ENCODE results near the gene IQCN. TPM values are rescaled to one million over a fixed set of nuclear protein-coding genes. Genes with fewer than 3 reads are reported as not detected.

IQCN gene
- total and polyA plus RNA-seq, 4 experiments from 2014 or later: 0.13 to 5.8 (median 3.6) TPM

- H3K27me3 Mint-ChIP-seq: peaks cover 0 to 6% of the 10 kb centered on the region in 2 donors
- POLR2A ChIA-PET (ENCODE audit: partially characterized antibody): interaction anchor here (0.6 to 27.2 kb wide), 27 partner anchors 8 to 641 kb away, joined by 3 to 1691 read pairs (median 11); partner anchors contain the start of genes ARRDC2, COPE, DDX49 and GDF15
- peaks cover 60% of the 10 kb centered on the region for H3K4me1 ChIP-seq (ENCODE audit: insufficient read depth, low read length)
These were observed 4.4 kb upstream of the IQCN start for GRCh38 chr19:18278521-18279265.

GRCh38 chr19:18274781-18275356 is 617 bp upstream of the IQCN start:
- no peaks in the 10 kb centered on the region for H3K9me3 ChIP-seq (ENCODE audit: control insufficient read depth in 1 of 2, low read length in 2 of 2)
- ChIA-PET CTCF (ENCODE audit: partially characterized antibody) (interaction anchor here (0.9 to 18.3 kb wide), 7 partner anchors 20 to 162 kb away, joined by 3 to 542 read pairs (median 5); partner anchors contain the start of gene LSM4), POLR2A (ENCODE audit: partially characterized antibody) (interaction anchor here (0.6 to 27.2 kb wide), 4 partner anchors 19 to 114 kb away, joined by 3 to 1691 read pairs (median 529); partner anchors contain the start of gene LSM4)
- no peak overlapping the region for H3K27ac ChIP-seq (ENCODE audit: low read depth, low read length)
- peaks cover 0 to 6% of the 10 kb centered on the region in 2 donors for H3K27me3 Mint-ChIP-seq
- peaks cover 45% of the 10 kb centered on the region for H3K4me1 ChIP-seq (ENCODE audit: insufficient read depth, low read length)
- intact Hi-C loops (cut with micrococcal nuclease): no loop called here
- peaks cover 20% of the 10 kb centered on the region for H3K36me3 ChIP-seq (ENCODE audit: insufficient read depth, low read length)
- H3K4me3 ChIP-seq (ENCODE audit: low read length in 2 of 2): no peak overlapping the region
- peaks cover 14 to 48% of the 10 kb centered on the region in 2 donors for H3K36me3 Mint-ChIP-seq
- peaks cover 24 to 60% (median 42%) of the 10 kb centered on the region in 4 donors for H3K4me1 Mint-ChIP-seq
- DNase-seq: peak in 4 of 5 donors; percentile 52 to 68 (median 58)
- H3K27ac Mint-ChIP-seq: peak overlapping the region in 6 of 7 donors; percentile 71 to 100 (median 90)
- H3K9me3 Mint-ChIP-seq: peaks cover 0 to 64% (median 2%) of the 10 kb centered on the region in 8 donors
- H3K4me3 Mint-ChIP-seq: peak overlapping the region; percentile 21 to 59 (median 48)
- no peaks in the 10 kb centered on the region for H3K27me3 ChIP-seq (ENCODE audit: insufficient read depth, low read length)

More at GRCh38 chr19:18278521-18279265, 4.4 kb upstream of the IQCN start:
- Mint-ChIP-seq H3K27ac (peak overlapping the region; percentile 92 to 100 (median 99)), H3K36me3 (peaks cover 14 to 48% of the 10 kb centered on the region in 2 donors), H3K4me3 (peak overlapping the region; percentile 87 to 99 (median 97)), H3K9me3 (peaks cover 0 to 51% (median 3%) of the 10 kb centered on the region in 8 donors), H3K4me1 (peaks cover 23 to 62% (median 47%) of the 10 kb centered on the region in 4 donors)
- peak overlapping the region; percentile 83 to 85 for H3K4me3 ChIP-seq (ENCODE audit: low read length in 2 of 2)
- intact Hi-C loops (cut with micrococcal nuclease): loop anchor here (1.0 kb wide), 2 partner anchors 45 to 50 kb away; partner anchors contain the start of gene LSM4
- no peaks in the 10 kb centered on the region for H3K9me3 ChIP-seq (ENCODE audit: control insufficient read depth in 1 of 2, low read length in 2 of 2)
- H3K27ac ChIP-seq (ENCODE audit: low read depth, low read length): peak overlapping the region; percentile 98
- CTCF ChIA-PET (ENCODE audit: partially characterized antibody): interaction anchor here (0.7 to 18.3 kb wide), 34 partner anchors 8 to 188 kb away, joined by 3 to 542 read pairs (median 8); partner anchors contain the start of genes LSM4, RAB3A and SSBP4
- peaks cover 20% of the 10 kb centered on the region for H3K36me3 ChIP-seq (ENCODE audit: insufficient read depth, low read length)
- DNase-seq: peak; percentile 60 to 73 (median 68)
- H3K27me3 ChIP-seq (ENCODE audit: insufficient read depth, low read length): no peaks in the 10 kb centered on the region

GRCh38 chr19:18273561-18274218 is 562 bp downstream of the IQCN start:
- no peaks in the 10 kb centered on the region for H3K27me3 ChIP-seq (ENCODE audit: insufficient read depth, low read length)
- H3K36me3 ChIP-seq (ENCODE audit: insufficient read depth, low read length): peaks cover 14% of the 10 kb centered on the region
- peaks cover 38% of the 10 kb centered on the region for H3K4me1 ChIP-seq (ENCODE audit: insufficient read depth, low read length)
- no peak overlapping the region for H3K4me3 ChIP-seq (ENCODE audit: low read length in 2 of 2)
- Mint-ChIP-seq H3K9me3 (peaks cover 0 to 54% (median 0%) of the 10 kb centered on the region in 8 donors), H3K27me3 (no peaks in the 10 kb centered on the region), H3K27ac (peak overlapping the region in 4 of 7 donors; percentile 88 to 100 (median 96)), H3K4me1 (peaks cover 17 to 51% (median 33%) of the 10 kb centered on the region in 4 donors), H3K4me3 (peak overlapping the region in 4 of 8 donors; percentile 31 to 59 (median 43)), H3K36me3 (peaks cover 3 to 40% of the 10 kb centered on the region in 2 donors)
- CTCF ChIA-PET (ENCODE audit: partially characterized antibody): interaction anchor here (0.5 to 18.3 kb wide), 4 partner anchors 11 to 285 kb away, joined by 3 to 542 read pairs (median 6); no protein-coding TSS in a partner anchor
- DNase-seq: peak in 2 of 5 donors; percentile 31 to 57
- H3K27ac ChIP-seq (ENCODE audit: low read depth, low read length): no peak overlapping the region
- intact Hi-C loops (cut with micrococcal nuclease): no loop called here
- H3K9me3 ChIP-seq (ENCODE audit: control insufficient read depth in 1 of 2, low read length in 2 of 2): no peaks in the 10 kb centered on the region
- POLR2A ChIA-PET (ENCODE audit: partially characterized antibody): interaction anchor here (1.8 to 27.2 kb wide), 3 partner anchors 27 to 91 kb away, joined by 3 to 1691 read pairs (median 1055); partner anchors contain the start of gene LSM4

GRCh38 chr19:18271433-18271841 is 2.8 kb downstream of the IQCN start:
- intact Hi-C loops (cut with micrococcal nuclease): no loop called here

GRCh38 chr19:18270326-18270725 is 3.9 kb downstream of the IQCN start:
- H3K27me3 ChIP-seq (ENCODE audit: insufficient read depth, low read length): no peaks in the 10 kb centered on the region
- peak in 1 of 5 donors; percentile 37 for DNase-seq
- Mint-ChIP-seq H3K27me3 (no peaks in the 10 kb centered on the region), H3K36me3 (peaks cover 18 to 39% of the 10 kb centered on the region in 2 donors), H3K9me3 (peaks cover 0 to 53% (median 0%) of the 10 kb centered on the region in 8 donors), H3K27ac (peak overlapping the region in 2 of 7 donors; percentile 46 to 66), H3K4me3 (no peak overlapping the region), H3K4me1 (peaks cover 14 to 47% (median 28%) of the 10 kb centered on the region in 4 donors)
- H3K4me3 ChIP-seq (ENCODE audit: low read length in 2 of 2): no peak overlapping the region
- peaks cover 23% of the 10 kb centered on the region for H3K4me1 ChIP-seq (ENCODE audit: insufficient read depth, low read length)
- H3K27ac ChIP-seq (ENCODE audit: low read depth, low read length): no peak overlapping the region
- CTCF ChIA-PET (ENCODE audit: partially characterized antibody): interaction anchor here (0.7 to 18.3 kb wide), 6 partner anchors 10 to 145 kb away, joined by 3 to 542 read pairs (median 5); no protein-coding TSS in a partner anchor
- no peaks in the 10 kb centered on the region for H3K9me3 ChIP-seq (ENCODE audit: control insufficient read depth in 1 of 2, low read length in 2 of 2)
- intact Hi-C loops (cut with micrococcal nuclease): no loop called here
- POLR2A ChIA-PET (ENCODE audit: partially characterized antibody): interaction anchor here (0.6 to 27.2 kb wide), 3 partner anchors 10 to 82 kb away, joined by 3 to 1691 read pairs (median 34); partner anchors contain the start of genes JUND and LSM4
- peaks cover 21% of the 10 kb centered on the region for H3K36me3 ChIP-seq (ENCODE audit: insufficient read depth, low read length)

More at GRCh38 chr19:18271433-18271841, 2.8 kb downstream of the IQCN start:
- peak in 3 of 5 donors; percentile 35 to 60 (median 58) for DNase-seq
- no peaks in the 10 kb centered on the region for H3K27me3 Mint-ChIP-seq
- Histone ChIP-seq H3K27me3 (ENCODE audit: insufficient read depth, low read length) (no peaks in the 10 kb centered on the region), H3K9me3 (ENCODE audit: control insufficient read depth in 1 of 2, low read length in 2 of 2) (no peaks in the 10 kb centered on the region), H3K4me1 (ENCODE audit: insufficient read depth, low read length) (peaks cover 25% of the 10 kb centered on the region), H3K27ac (ENCODE audit: low read depth, low read length) (no peak overlapping the region), H3K4me3 (ENCODE audit: low read length in 2 of 2) (no peak overlapping the region), H3K36me3 (ENCODE audit: insufficient read depth, low read length) (peaks cover 16% of the 10 kb centered on the region)
- ChIA-PET POLR2A (ENCODE audit: partially characterized antibody) (interaction anchor here (3.9 to 27.2 kb wide), 2 partner anchors 8 to 49 kb away, joined by 34 to 1691 read pairs; partner anchors contain the start of genes JUND and LSM4), CTCF (ENCODE audit: partially characterized antibody) (interaction anchor here (1.0 to 18.3 kb wide), 5 partner anchors 8 to 116 kb away, joined by 3 to 542 read pairs (median 5); no protein-coding TSS in a partner anchor)
- peak overlapping the region in 3 of 8 donors; percentile 46 to 60 (median 47) for H3K4me3 Mint-ChIP-seq
- H3K36me3 Mint-ChIP-seq: peaks cover 11 to 37% of the 10 kb centered on the region in 2 donors
- peaks cover 0 to 52% (median 0%) of the 10 kb centered on the region in 8 donors for H3K9me3 Mint-ChIP-seq
- H3K27ac Mint-ChIP-seq: peak overlapping the region in 4 of 7 donors; percentile 67 to 99 (median 86)
- H3K4me1 Mint-ChIP-seq: peaks cover 10 to 41% (median 27%) of the 10 kb centered on the region in 4 donors

- DNase-seq: no peak
- intact Hi-C loops (cut with micrococcal nuclease): no loop called here
- POLR2A ChIA-PET (ENCODE audit: partially characterized antibody): interaction anchor here (3.9 to 27.2 kb wide), 2 partner anchors 11 to 51 kb away, joined by 34 to 1691 read pairs; partner anchors contain the start of genes JUND and LSM4
These were observed 5.1 kb downstream of the IQCN start for GRCh38 chr19:18269070-18269723.

More at GRCh38 chr19:18269070-18269723, 5.1 kb downstream of the IQCN start:
- Histone ChIP-seq H3K36me3 (ENCODE audit: insufficient read depth, low read length) (peaks cover 18% of the 10 kb centered on the region), H3K27ac (ENCODE audit: low read depth, low read length) (no peak overlapping the region), H3K4me1 (ENCODE audit: insufficient read depth, low read length) (peaks cover 15% of the 10 kb centered on the region), H3K27me3 (ENCODE audit: insufficient read depth, low read length) (no peaks in the 10 kb centered on the region), H3K9me3 (ENCODE audit: control insufficient read depth in 1 of 2, low read length in 2 of 2) (no peaks in the 10 kb centered on the region), H3K4me3 (ENCODE audit: low read length in 2 of 2) (no peak overlapping the region)
- Mint-ChIP-seq H3K27ac (peak overlapping the region in 3 of 7 donors; percentile 29 to 93 (median 66)), H3K4me1 (peaks cover 7 to 35% (median 19%) of the 10 kb centered on the region in 4 donors), H3K36me3 (peaks cover 18 to 30% of the 10 kb centered on the region in 2 donors), H3K9me3 (peaks cover 0 to 43% (median 0%) of the 10 kb centered on the region in 8 donors), H3K4me3 (peak overlapping the region in 1 of 8 donors; percentile 18), H3K27me3 (no peaks in the 10 kb centered on the region)
- CTCF ChIA-PET (ENCODE audit: partially characterized antibody): interaction anchor here (1.1 to 18.3 kb wide), 6 partner anchors 7 to 319 kb away, joined by 3 to 542 read pairs (median 5); no protein-coding TSS in a partner anchor
